HG03108 (cell line): ENCODE data around the gene SLC5A4.

Source experiments
- ATAC-seq: cut with Tn5 transposase; IDR thresholded peaks from one replicate; pipeline ENCODE4 v1.9.1; 2021; ENCODE audit warnings: moderate library complexity; ENCODE audit not compliant: unreplicated experiment

SLC5A4 gene

GRCh38 chr22:32233091-32233490 lies 22.1 kb downstream of the SLC5A4 start:
- ATAC-seq, result no peak

GRCh38 chr22:32232191-32232830 lies 22.8 kb downstream of the SLC5A4 start:
- ATAC-seq, result no peak

- no peak for ATAC-seq
These were observed 28.6 kb downstream of the SLC5A4 start for GRCh38 chr22:32226326-32227104.

GRCh38 chr22:32222991-32223390 lies 32.2 kb downstream of the SLC5A4 start:
- no peak for ATAC-seq

DNA sequence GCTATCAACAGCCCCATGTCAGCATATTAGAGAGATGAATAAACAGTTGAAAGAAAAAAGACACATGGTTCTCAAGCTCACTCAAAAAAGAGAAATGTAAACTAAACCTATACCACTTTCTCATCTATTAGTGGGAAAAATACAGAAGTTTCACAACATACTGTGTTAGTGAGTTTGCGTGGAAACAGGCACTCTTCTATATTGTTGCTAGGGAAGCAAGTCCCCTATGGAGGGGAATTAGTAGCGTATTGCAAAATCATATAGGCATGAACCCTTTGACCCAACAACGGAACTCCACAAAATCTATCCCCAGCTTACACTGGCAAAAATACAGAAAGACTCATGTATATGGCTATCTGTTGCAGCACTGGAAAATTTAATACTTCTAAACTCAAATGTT lies 36.1 kb downstream of the SLC5A4 start:
- ATAC-seq, result no peak

GRCh38 chr22:32218470-32218869 lies 36.7 kb downstream of the SLC5A4 start:
- ATAC-seq, result no peak

DNA sequence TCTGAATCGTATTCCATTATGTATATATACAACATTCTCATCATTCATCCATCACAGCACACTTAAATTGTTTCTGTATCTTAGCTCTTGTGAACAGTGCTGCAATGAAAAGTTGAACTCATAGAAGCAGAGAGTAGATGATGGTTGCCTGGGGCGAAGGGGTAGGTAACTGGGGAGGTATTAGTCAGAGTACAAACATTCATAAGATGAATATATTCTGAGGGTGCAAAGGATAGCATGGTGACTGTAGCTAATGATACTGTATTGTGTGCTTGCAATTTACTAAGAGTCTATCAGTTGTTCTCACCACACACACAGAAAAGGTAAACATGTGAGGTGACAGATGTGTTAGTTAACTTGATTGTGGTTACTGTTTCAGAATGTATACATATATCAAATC lies 37.7 kb downstream of the SLC5A4 start:
- no peak for ATAC-seq

DNA sequence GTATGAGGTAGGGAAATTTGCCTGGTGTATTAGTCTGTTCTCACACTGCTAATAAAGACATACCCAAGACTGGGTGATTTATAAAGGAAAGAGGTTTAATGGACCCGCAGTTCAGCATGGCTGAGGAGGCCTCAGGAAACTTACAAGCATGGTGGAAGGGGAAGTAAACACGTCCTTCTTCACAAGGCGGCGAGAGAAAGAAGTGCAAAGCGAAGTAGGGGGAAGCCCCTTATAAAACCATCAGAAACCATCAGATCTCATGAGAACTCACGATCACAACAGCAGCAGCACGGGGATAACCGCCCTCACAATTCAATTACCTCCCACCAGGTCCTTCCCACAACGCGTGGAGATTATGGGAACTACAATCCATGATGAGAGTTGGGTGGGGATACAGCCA lies 38.2 kb downstream of the SLC5A4 start:
- no peak for ATAC-seq

- no peak for ATAC-seq
These were observed 44.1 kb downstream of the SLC5A4 start for GRCh38 chr22:32211011-32211410.

DNA sequence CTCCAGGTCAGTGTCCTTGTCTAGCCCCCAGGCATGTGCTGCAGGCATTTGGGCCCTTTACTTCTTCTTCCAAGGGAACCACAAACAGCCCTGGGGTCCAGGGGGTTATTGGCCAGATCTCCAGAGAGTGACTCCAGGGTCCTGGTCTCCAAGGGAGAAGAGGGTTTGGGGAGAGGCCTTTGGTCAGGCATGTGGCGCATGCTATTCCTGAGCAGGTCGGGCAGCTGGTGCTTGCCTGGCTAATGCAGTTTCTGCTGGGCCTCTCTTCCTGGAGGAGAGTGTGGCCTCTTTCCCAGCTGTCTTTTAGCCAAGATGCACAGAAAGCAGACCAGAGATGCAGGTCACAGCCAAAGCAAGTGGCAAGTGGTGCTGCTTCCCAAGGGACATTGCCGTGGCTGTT lies 46.5 kb downstream of the SLC5A4 start:
- ATAC-seq, result no peak

GRCh38 chr22:32207971-32208480 lies 47.1 kb downstream of the SLC5A4 start:
- no peak for ATAC-seq

DNA sequence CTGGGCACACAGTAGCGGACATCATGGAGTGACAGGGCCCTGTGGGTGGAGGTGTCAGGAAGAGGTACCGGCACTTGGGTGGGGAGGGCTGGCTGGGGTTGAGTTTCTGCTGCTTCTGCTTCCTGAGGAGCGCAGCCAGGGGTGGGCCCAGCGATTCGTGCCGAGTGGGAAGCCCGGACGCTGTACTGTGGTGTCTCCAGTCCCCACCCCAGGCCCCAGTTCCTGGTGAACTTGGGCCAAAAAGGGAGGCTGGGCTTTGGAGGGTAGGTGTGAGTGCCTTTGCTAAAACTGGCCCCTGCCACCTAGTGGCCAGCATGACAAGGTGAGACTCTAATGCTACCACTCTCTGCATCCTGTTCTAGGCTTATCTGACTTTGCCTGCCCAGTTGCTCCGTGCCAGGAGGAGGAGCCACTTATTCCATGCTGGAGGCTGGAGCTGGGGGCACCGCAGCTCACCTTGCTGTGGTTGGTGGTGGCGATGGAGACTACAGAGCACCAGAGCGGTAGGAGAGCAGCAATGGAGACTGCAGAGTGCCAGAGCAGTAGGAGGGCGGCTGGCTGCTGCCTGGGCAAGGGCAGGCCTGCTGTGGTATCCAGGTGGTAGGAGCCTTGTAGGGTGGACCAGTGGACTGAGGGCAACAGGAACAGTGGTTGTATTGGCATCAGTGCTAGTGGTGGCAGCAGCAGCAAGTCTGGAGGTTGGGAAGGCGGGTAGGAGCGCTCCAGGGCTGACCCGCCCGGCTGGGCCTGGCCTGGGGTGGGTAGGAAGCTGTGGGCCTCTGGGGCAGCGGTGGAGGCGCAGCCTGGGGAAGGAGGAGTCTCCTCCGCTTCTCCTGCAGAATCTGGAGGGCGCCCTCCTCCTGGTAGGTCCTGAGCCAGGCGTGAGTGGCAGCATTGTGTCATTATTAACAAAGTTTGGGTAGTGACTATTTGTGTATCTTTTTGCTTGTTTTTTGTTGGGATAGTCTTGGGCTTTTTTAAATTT lies 48.1 kb downstream of the SLC5A4 start:
- no peak for ATAC-seq

- no peak for ATAC-seq
These were observed 49.0 kb downstream of the SLC5A4 start for GRCh38 chr22:32205974-32206773.

DNA sequence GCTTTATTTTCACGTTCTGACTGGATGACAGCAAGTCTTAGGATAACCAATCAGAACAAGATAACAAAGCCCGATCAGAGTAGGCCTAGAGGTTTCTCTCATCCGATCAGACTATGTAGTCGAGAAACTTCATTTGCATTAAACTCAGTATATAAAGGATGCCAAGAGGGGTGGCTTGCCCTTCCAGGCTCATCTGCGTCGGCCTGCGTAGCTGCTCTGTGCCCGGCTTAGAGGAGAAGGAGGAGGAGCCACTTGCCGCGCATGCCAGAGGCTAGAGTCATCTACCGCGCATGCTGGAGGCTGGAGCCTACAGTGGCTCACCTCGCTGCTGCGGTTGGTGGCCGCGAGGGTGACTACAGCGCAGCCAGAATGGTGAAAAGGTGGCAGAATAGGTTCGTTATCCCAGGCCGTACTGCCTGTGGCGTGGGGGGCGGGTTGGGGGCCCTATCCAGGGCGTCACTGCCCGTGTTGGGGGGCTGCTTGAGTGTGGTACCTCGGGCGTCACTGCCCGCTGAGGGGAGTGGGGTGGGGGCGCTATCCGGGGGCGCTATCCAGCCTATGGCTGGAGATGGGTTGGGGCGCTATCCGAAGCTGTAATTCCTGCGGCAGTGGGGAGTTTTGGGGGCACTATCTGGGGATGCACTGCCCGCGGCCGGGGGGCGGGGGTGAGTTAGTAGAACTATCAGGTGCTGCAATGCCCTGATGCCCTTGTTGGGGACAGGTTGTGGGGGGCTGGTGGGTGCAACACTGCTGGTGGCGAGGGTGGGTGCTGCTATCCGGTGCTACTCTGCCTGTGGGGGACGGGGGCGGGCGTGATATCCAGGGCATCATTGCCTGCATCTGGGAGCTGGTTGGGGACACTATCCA lies 50.1 kb downstream of the SLC5A4 start, which contains the start of gene RFPL2:
Gene RFPL2, minus strand, starts transcription at position 218 of the 867 bp plus-strand sequence. CDS start 2,622 bp downstream, outside the sequence.
- no peak for ATAC-seq

DNA sequence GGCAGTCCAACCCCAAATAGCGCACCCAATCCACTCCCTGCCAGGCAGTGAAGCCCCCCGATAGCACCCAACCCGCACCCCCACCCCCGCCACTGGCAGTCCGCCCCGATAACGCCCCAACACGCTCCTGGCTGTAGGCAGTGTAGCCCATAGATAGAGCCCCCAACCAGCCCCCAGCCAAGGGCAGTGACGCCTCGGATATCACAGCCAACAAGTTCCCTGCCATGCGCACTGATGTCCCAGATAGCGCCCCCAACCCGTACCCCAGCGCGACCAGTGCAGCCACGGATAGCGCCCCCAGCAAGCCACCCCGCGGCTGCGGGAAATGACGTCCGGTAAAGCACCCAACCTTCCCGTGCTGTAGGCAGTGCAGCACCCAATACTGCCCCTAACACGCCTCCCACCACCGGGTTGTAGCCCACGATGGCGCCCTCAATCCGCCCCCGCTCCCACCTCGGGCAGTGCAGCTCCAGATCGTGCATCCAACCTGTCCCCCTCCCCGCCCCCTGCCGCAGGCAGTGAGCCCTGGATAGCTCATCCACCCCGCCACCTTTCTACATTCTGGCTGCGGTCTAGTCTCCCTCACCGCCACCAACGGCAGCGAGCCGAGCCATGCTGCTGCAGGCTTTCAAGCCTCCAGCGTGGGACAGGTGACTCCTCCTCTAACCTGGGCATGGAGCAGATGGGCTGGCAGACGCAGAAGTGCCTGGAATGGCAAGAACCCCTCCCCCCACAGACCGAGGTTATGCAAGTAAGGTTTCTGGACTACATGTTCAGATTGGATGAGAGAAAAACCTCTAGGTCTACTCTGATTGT lies 50.9 kb downstream of the SLC5A4 start:
- no peak for ATAC-seq

- no peak for ATAC-seq
These were observed 51.7 kb downstream of the SLC5A4 start for GRCh38 chr22:32203181-32204039.

GRCh38 chr22:32202539-32203180 lies 52.5 kb downstream of the SLC5A4 start:
- no peak for ATAC-seq
